ENCODE results near the gene CS.

DNA sequence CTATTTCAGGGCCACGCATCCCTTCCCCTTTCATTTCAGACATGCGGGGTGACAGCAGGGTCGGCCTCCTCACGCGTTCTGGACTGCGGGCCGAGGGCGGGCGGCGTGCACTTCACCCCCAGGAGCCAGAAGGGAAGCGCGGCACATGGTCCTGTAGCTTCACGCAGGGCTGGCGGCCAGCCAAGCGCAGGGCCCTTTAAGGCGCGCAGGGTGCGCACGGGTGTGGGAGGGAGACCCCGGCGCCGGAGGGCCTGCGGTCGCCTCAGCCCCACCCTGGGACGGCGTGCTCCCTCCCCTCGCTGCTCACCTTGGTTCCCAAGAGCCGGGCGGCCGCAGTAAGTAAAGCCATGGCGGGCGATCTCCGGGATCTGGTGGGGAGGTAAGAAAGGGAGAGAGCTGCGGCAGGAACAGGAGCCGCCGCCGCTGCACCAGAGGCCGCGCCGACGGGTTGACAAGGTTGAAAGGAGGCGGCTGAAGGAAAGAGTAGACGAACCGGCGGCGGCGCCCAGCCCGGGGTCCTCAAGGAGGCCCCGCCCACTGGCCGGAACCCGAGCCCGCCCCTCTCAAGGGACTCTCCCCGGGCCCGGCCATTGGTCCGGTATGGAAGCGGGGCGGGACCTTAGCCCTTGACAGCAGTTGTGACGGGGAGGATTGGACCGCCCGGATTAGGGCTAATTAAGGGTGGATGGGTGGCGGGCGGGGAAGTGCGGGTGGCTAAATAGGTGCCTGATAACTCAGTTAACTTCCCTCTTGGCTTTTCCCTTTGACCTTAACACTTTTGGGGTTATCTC, at the start of gene CS:
- TF ChIP-seq POLR2A (IDR thresholded peaks at IDR 0.05; ENCODE audit: extremely low read depth, insufficient read length) (no peak), CTCF (IDR thresholded peaks at IDR 0.05; ENCODE audit: low read depth, low read length) (no peak), MAX (IDR thresholded peaks at IDR 0.05; ENCODE audit: low read depth, low read length) (peak; percentile 91)

Data from NB4 (cell line).